ENCODE data around the gene FAM200C. TPM values are rescaled to one million over a fixed set of nuclear protein-coding genes. Genes with fewer than 3 reads are reported as not detected.

The FAM200C gene
- total and polyA plus RNA-seq, 2 donors (not counting 1 experiment from before 2014, with no cell fraction given) = 0.28 to 1.3 TPM

DNA sequence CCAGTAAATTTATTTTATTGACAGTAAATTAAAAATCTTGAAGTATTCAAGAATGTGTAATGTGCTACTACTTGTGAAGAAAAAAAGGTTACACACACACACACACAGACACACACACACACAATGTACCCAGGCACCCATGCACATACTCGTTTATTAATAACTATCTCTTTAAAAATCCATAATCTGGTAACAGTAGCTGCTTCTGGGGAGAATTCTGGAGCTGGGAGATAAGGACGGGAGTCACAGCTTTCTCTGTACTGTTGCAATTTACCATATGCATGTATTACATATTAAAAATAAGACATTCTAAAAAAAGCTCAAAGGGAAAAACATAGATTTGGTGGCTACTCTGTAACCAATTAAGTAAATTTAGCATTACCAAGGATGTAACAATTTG, 21.5 kb downstream of the FAM200C start:
- Histone ChIP-seq H3K4me1 (ENCODE audit: control insufficient read depth in 2 of 2, insufficient read depth in 2 of 2, low read length in 2 of 2) (peaks cover 0 to 6% of the 10 kb centered on the region in 2 donors), H3K27ac (ENCODE audit: low read length in 2 of 2) (no peak overlapping the region), H3K27me3 (replicated peaks in 1 of 4; ENCODE audit: control extremely low read depth in 1 of 4, control insufficient read depth in 3 of 4, insufficient read depth in 4 of 4, low read length in 3 of 4) (peaks cover 0 to 8% (median 3%) of the 10 kb centered on the region in 4 experiments), H4K20me1 (ENCODE audit: control insufficient read depth, insufficient read depth, low read length, poor library complexity, severe bottlenecking) (no peaks in the 10 kb centered on the region), H3K9ac (ENCODE audit: low read length) (no peak overlapping the region), H3K4me3 (ENCODE audit: control extremely low read depth in 1 of 5, extremely low read depth in 1 of 5, insufficient read depth in 1 of 5, low read depth in 2 of 5, low read length in 4 of 5) (no peak overlapping the region), H3K79me2 (ENCODE audit: control insufficient read depth, insufficient read depth, low read length) (no peaks in the 10 kb centered on the region), H3K4me2 (replicated peaks; ENCODE audit: low read depth, low read length, poor library complexity, severe bottlenecking) (no peak overlapping the region), H2AFZ (ENCODE audit: insufficient read depth, low read depth, low read length, poor library complexity, severe bottlenecking) (no peak overlapping the region), H3K36me3 (replicated peaks in 1 of 2; ENCODE audit: control extremely low read depth in 1 of 2, control insufficient read depth in 1 of 2, extremely low read depth in 1 of 2, insufficient read depth in 2 of 2, low read length in 1 of 2) (no peaks in the 10 kb centered on the region), H3K9me3 (ENCODE audit: control extremely low read depth in 1 of 3, control insufficient read depth in 2 of 3, insufficient read depth in 1 of 3, low read length in 2 of 3) (no peaks in the 10 kb centered on the region)
- DNase-seq (no peak), ATAC-seq (ENCODE audit: low read depth) (no peak)
- TF ChIP-seq, protein P1, sequence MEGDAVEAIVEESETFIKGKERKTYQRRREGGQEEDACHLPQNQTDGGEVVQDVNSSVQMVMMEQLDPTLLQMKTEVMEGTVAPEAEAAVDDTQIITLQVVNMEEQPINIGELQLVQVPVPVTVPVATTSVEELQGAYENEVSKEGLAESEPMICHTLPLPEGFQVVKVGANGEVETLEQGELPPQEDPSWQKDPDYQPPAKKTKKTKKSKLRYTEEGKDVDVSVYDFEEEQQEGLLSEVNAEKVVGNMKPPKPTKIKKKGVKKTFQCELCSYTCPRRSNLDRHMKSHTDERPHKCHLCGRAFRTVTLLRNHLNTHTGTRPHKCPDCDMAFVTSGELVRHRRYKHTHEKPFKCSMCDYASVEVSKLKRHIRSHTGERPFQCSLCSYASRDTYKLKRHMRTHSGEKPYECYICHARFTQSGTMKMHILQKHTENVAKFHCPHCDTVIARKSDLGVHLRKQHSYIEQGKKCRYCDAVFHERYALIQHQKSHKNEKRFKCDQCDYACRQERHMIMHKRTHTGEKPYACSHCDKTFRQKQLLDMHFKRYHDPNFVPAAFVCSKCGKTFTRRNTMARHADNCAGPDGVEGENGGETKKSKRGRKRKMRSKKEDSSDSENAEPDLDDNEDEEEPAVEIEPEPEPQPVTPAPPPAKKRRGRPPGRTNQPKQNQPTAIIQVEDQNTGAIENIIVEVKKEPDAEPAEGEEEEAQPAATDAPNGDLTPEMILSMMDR (IDR thresholded peaks at IDR 0.05) = no peak
- no peak for TF ChIP-seq EZH2 (IDR thresholded peaks at IDR 0.05; ENCODE audit: borderline replicate concordance, insufficient read depth, low read depth, low read length, poor library complexity, severe bottlenecking)
- H3K27me3 Mint-ChIP-seq = peaks cover 31% of the 10 kb centered on the region
- ChIA-PET CTCF (interaction anchor here (2.3 kb wide), 1 partner anchor 13 kb away, joined by 9 read pairs; no protein-coding TSS in a partner anchor), POLR2A (no interaction called here)
- no peak overlapping the region for H3K27ac Mint-ChIP-seq
- H3K4me1 Mint-ChIP-seq = peaks cover 13% of the 10 kb centered on the region
- H3K4me3 Mint-ChIP-seq = no peak overlapping the region
- no CpG with 5 or more reads among the region's 2 CpGs for WGBS (ENCODE audit: insufficient coverage)
- intact Hi-C loops (cut with micrococcal nuclease) = no loop called here
- no peaks in the 10 kb centered on the region for H3K9me3 Mint-ChIP-seq (ENCODE audit: insufficient read depth)

DNA sequence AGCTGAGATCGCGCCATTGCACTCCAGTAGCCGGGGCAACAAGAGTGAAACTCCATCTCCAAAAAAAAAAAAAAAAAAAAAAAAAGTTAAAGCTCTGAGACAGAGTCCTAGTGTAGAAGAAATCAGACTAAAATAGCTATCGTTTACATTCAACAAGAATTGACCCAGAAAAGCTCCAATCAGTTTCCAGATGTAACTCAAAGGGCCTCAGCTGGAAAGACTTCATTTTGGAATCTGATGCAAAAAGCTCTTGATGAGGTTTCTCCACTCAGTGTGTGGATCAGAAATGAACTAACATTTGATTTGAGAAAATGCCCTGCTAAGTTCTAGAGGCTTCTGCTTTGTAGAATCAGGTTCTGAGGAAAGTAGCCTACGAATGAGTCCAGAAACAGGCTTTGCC, 22.2 kb downstream of the FAM200C start:
- no peak for DNase-seq
- no peak overlapping the region for H3K4me2 ChIP-seq (replicated peaks; ENCODE audit: low read depth, low read length, poor library complexity, severe bottlenecking)
- no peak overlapping the region for H3K9ac ChIP-seq (ENCODE audit: low read length)
- no peaks in the 10 kb centered on the region for H3K9me3 Mint-ChIP-seq (ENCODE audit: insufficient read depth)
- peaks cover 37% of the 10 kb centered on the region for H3K27me3 Mint-ChIP-seq
- no peak overlapping the region for H3K27ac ChIP-seq (ENCODE audit: low read length in 2 of 2)
- peaks cover 7% of the 10 kb centered on the region for H3K4me1 Mint-ChIP-seq
- ChIA-PET CTCF (interaction anchor here (0.9 kb wide), 1 partner anchor 30 kb away, joined by 4 read pairs; no protein-coding TSS in a partner anchor), POLR2A (no interaction called here)
- H3K27ac Mint-ChIP-seq = no peak overlapping the region
- H4K20me1 ChIP-seq (ENCODE audit: control insufficient read depth, insufficient read depth, low read length, poor library complexity, severe bottlenecking) = no peaks in the 10 kb centered on the region
- WGBS (ENCODE audit: insufficient coverage) = 100% methylated on average over 1 of the region's 5 CpGs
- H3K9me3 ChIP-seq (ENCODE audit: control extremely low read depth in 1 of 3, control insufficient read depth in 2 of 3, insufficient read depth in 1 of 3, low read length in 2 of 3) = no peaks in the 10 kb centered on the region
- no peak overlapping the region for H3K4me3 ChIP-seq (ENCODE audit: control extremely low read depth in 1 of 5, extremely low read depth in 1 of 5, insufficient read depth in 1 of 5, low read depth in 2 of 5, low read length in 4 of 5)
- H3K4me3 Mint-ChIP-seq = no peak overlapping the region
- TF ChIP-seq, protein P1 (IDR thresholded peaks at IDR 0.05) = no peak
- no peak for TF ChIP-seq EZH2 (IDR thresholded peaks at IDR 0.05; ENCODE audit: borderline replicate concordance, insufficient read depth, low read depth, low read length, poor library complexity, severe bottlenecking)
- H3K79me2 ChIP-seq (ENCODE audit: control insufficient read depth, insufficient read depth, low read length) = no peaks in the 10 kb centered on the region
- no peak for ATAC-seq (ENCODE audit: low read depth)
- intact Hi-C loops (cut with micrococcal nuclease) = no loop called here
- no peaks in the 10 kb centered on the region for H3K36me3 ChIP-seq (replicated peaks in 1 of 2; ENCODE audit: control extremely low read depth in 1 of 2, control insufficient read depth in 1 of 2, extremely low read depth in 1 of 2, insufficient read depth in 2 of 2, low read length in 1 of 2)
- H2AFZ ChIP-seq (ENCODE audit: insufficient read depth, low read depth, low read length, poor library complexity, severe bottlenecking) = no peak overlapping the region
- H3K4me1 ChIP-seq (ENCODE audit: control insufficient read depth in 2 of 2, insufficient read depth in 2 of 2, low read length in 2 of 2) = peaks cover 0 to 6% of the 10 kb centered on the region in 2 donors
- peaks cover 0 to 8% (median 3%) of the 10 kb centered on the region in 4 experiments for H3K27me3 ChIP-seq (replicated peaks in 1 of 4; ENCODE audit: control extremely low read depth in 1 of 4, control insufficient read depth in 3 of 4, insufficient read depth in 4 of 4, low read length in 3 of 4)

Data from B cell (primary cell).